GM19467 (cell line): ENCODE data around the gene CCP110.

Source experiments
- ATAC-seq: cut with Tn5 transposase; IDR thresholded peaks from one replicate; pipeline ENCODE4 v1.9.1; 2021; ENCODE audit warnings: mild to moderate bottlenecking, moderate library complexity; ENCODE audit not compliant: unreplicated experiment

The CCP110 gene, protein sequence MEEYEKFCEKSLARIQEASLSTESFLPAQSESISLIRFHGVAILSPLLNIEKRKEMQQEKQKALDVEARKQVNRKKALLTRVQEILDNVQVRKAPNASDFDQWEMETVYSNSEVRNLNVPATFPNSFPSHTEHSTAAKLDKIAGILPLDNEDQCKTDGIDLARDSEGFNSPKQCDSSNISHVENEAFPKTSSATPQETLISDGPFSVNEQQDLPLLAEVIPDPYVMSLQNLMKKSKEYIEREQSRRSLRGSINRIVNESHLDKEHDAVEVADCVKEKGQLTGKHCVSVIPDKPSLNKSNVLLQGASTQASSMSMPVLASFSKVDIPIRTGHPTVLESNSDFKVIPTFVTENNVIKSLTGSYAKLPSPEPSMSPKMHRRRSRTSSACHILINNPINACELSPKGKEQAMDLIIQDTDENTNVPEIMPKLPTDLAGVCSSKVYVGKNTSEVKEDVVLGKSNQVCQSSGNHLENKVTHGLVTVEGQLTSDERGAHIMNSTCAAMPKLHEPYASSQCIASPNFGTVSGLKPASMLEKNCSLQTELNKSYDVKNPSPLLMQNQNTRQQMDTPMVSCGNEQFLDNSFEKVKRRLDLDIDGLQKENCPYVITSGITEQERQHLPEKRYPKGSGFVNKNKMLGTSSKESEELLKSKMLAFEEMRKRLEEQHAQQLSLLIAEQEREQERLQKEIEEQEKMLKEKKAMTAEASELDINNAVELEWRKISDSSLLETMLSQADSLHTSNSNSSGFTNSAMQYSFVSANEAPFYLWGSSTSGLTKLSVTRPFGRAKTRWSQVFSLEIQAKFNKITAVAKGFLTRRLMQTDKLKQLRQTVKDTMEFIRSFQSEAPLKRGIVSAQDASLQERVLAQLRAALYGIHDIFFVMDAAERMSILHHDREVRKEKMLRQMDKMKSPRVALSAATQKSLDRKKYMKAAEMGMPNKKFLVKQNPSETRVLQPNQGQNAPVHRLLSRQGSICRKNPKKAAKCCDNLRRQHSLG

DNA sequence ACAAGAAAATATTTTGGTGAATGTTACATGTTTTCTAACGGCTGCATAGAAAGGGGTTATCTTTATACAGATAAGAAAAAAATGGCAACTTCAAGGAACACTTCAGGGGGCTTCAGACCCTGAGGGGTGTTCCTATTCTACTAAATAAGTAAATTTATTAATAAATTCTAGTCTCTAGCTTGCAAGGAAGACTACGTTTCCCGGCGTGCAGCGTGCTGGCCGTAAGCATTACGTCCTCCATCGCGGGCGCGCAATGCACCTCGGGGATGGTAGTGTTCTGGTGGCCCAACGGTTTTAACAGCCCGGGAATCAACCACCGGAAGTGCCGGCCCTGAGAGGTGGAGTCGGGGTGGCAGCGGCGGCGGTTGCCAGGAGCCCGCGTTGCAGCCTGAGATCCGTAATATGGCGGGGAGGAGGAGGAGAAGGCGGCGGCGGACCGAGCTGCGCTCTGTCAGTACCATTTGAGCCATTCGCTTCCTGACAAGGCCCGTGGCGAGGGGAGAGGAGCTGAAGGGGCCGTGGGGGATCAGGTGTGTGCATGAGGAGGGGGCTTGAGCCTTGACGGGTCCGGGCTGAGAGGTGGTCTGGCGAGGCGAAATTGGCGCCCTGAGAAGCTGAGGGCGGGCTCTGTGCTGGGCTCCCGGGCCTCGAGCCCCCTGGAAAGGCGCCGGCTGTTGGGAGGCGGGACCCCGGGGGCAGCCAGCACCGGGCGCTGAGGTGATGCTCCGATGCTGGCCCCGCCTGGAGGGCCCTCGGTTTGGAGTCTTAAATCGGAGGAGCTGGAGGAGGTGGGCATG is at the start of gene CCP110:
Gene CCP110 (plus strand): TSS at position 384 of the 797 bp plus-strand sequence. CDS start 3,940 bp downstream, outside the sequence.
- ATAC-seq = peak; percentile 79

DNA sequence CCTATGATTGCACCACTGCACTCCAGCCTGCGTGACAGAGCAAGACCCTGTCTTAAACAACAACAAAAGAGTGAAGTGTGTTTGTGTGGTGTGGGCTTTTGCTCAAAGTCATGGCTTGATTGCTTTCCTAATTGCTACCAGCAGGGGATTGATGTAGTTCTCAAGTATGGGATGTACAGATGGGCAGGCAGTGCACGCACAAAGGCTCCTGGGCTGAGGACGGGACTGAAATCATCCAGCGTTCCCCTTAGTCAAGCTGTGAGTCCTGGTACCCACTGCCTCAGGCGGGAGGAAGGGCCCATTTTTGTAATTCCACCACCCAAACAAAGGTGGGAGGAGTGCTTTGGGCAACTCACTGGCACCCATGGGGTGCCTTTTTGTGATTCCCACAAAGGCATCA is 49.1 kb upstream of the CCP110 start:
- no peak for ATAC-seq

DNA sequence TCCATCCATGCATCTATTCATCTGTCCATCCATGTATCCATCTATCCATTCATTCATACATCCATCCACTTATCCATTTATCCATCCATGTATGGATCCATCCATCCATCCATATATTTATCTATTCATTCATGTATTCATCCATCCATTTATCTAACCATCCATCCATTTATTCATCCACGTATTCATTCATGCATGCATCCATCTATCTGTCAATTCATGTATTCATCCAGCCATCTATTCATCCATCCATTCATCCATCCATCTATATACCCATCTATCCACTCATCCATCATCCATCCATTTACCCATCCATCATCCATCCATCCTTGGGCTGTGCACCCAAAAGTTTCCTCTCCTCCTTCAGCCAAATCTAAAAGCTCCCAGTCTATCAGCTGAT is 45.2 kb upstream of the CCP110 start:
- no peak for ATAC-seq

DNA sequence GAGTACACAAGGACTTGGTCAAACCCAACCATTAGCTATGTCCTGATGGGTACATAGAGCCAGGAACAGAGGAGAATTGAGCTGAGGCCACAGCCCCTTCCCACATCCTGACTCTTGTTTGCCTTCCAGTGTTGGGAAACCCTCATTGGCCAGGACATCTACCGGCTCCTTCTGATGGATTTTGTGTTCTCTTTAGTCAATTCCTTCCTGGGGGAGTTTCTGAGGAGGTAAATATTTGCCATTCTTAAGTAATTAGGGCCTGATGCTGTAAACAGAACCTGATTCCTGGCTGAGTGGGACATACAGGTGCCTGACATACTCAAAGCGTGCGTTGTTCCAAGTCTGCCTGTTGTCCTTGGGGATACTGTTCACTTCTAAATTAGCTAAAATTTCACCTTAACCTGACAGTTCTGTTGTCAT is 44.4 kb upstream of the CCP110 start:
- no peak for ATAC-seq

DNA sequence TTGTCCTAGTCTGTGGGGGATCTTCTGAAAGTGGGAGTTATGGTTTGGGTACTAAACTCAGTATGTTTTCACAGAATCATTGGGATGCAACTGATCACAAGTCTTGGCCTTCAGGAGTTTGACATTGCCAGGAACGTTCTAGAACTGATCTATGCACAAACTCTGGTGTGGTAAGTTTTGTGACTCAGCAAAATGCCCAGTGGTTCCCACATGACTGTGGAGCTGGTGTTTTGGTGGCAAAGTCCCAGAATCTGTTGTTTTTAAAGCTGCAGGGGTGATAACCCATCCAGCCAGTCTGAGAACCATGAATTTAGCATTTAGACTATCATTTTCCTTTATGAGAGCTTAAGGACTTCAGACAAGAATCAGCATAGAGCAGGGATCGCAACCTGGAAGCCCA is 42.4 kb upstream of the CCP110 start:
- no peak for ATAC-seq

DNA sequence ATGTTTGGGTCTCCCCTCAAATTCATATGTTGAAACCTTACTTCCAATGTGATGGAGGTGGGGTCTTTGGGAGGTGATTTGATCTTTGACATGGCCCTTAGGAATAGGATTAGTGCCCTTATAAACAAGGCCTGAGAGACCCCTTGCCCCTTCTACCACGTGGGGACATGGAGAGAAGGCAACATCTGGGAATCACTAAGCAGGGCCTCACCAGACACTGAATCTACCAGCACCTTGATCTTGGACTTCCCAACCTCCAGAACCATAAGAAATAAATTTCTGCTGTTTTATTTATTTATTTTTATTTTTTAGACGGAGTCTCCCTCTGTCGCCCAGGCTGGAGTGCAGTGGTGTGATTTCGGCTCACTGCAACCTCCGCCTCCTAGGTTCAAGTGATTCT is 42.0 kb upstream of the CCP110 start:
- no peak for ATAC-seq

DNA sequence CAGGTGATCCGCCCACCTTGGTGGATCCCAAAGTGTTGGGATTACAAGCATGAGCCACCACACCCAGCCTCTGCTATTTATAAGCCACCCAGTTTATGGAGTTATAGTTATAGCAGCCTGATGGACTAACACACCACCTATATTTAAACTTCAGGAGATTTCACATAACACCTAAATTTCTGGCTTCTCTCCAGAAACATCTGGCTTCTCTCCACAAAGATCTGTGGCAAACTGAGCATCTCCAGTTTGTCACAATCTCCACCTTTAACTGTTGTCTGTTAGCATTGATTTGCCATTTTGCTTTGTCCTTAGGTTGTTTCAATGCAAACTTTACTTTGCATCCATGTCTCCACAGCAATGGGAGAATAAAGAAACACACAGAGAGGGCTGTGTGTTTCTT is 41.5 kb upstream of the CCP110 start:
- ATAC-seq = no peak

DNA sequence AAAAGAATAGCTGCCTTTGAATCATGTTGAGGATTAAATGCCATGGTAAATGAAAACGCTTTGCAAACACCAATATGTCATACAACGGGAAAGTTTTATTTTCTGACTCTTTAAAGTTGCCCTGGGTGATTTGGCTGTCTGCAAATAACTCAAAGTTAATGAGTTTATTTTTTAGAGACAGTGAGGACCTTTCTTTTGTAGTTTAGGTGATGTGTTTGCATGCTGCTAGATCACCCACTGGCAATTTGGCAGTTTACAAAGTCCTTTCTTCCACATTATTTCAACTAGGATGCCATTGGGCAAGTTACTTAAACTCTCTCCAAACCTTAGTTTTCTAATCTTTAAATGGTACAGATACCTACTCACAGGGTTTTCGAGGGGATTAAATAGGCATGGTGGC is 39.6 kb upstream of the CCP110 start:
- no peak for ATAC-seq

DNA sequence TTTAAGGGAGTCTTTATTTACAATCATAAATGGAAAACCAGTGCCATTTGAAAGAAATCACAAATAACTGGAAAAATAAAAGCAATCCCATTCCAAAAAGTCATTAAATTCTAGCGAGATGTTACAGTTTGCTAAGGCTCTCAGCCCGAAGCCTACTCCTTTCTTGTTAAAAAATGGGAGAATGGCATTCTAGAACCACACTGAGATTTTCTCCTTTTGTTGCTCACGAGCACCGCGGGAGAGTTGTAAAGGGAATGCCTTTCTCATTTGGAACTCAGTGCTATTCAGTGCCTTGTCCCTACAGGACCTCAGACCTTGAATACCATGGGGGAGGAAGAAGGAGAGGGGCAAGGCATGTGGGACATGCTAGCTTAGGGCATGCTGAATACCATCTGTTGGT is 38.1 kb upstream of the CCP110 start:
- no peak for ATAC-seq

DNA sequence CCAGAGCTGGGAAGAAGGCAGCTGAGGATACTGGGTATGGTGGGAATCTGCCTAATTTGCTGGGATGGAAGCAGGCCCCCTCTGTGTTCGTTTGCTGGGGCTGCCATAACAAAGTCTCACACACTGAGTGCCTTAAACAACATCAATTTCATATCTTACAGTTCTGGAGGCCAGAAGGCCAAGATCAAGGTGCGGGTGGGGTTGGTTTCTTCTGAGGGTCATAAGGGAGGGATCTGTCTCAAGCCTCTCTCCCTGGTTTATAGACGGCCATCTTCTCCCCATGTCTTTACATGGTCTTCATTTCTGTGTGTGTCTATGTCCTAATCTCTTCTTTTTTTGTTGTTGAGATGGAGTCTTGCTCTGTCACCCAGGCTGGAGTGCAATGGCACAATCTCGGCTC is 37.7 kb upstream of the CCP110 start:
- ATAC-seq = no peak

DNA sequence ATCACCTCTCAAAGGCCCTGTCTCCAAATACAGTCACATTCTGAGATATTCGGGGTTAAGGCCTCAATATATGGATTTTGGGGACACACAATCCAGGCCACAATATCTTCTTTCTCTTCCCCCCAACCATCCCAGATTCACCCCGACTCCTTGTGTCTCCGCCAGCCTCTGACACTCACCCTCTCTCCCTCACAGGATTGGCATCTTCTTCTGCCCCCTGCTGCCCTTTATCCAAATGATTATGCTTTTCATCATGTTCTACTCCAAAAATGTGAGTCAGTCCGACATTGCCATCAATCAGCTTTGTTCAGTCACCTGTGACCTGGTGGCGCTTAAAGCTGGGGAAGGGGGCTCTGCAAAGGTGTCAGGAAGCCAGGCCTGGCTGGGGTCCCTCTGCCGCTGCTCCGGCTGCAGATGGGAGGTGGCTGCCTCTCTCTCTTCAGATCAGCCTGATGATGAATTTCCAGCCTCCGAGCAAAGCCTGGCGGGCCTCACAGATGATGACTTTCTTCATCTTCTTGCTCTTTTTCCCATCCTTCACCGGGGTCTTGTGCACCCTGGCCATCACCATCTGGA is 36.9 kb upstream of the CCP110 start:
- no peak for ATAC-seq

DNA sequence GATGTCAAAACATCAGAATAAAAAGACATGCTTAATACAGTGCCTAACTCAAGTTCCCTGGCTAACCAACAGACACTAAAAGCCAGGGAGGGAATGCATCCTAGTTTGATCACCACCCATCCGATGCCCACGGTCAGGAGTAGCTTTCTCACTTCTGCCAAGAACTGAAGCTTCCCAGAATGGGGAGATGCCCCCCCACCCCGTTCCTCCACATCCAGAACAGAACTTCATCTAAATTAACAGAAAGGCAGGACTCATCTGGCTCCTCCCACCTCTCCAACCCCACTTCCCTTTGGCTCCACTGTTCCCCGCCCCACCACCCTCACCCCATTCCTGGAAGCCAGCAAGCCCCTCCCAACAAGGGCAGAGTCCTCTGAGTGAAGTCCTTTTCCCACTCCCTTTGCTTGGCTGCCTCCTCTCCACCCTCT is 35.5 kb upstream of the CCP110 start:
- no peak for ATAC-seq

DNA sequence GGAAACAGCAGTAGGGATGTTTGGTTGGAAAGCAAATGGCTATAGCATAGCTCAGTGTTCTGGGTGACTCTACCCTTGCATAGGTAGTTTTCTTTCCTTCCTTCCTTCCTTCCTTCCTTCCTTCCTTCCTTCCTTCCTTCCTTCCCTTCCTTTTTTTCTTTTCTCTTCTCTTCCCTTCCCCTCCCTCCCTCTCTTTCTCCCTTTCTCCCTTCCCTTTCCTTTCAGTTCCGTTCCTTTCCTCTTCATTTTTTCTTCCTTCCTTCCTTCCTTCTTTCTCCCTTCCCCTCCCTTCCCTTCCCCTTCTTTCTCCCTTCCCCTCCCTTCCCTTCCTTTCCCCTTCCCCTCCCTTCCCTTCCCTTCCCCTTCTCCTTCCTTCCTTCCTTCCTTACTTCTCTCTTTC is 33.1 kb upstream of the CCP110 start:
- ATAC-seq = no peak

DNA sequence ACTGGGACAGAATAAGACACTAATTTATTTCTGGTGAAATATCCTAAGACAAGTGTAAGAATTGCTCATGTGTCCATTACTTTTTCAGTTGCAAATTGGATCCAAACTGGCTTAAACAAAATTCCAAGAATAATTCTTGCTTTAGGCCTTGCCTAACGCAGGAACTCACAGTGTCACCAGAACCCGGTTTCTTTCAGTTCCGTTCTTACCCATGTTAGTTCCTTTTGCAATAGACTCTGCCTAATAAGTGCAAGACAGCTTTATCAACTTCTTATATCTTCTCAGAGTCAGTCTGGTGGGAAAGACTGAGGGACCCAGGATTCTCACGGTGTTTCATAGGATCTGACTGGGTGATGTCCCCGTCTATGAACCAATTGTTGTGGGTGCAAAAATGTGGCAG is 26.6 kb upstream of the CCP110 start:
- no peak for ATAC-seq

DNA sequence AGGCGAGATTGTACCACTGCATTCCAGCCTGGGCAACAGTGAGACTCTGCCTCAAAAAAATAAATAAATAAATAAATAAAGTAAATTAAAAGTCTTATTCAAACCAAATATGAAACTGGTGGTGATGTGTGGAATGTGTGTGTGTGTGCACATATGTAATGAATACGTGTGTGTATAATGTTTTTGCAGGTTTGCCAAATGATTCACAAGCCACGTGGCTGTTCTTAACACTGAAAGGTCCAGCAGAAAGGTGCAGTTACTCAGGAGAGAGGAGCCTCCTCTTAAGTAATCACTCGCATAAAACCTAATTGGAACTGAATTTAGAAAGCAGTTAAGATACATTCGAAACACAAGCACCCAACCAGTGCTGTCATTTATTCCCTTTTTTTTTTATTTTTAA is 24.7 kb upstream of the CCP110 start:
- ATAC-seq = no peak

DNA sequence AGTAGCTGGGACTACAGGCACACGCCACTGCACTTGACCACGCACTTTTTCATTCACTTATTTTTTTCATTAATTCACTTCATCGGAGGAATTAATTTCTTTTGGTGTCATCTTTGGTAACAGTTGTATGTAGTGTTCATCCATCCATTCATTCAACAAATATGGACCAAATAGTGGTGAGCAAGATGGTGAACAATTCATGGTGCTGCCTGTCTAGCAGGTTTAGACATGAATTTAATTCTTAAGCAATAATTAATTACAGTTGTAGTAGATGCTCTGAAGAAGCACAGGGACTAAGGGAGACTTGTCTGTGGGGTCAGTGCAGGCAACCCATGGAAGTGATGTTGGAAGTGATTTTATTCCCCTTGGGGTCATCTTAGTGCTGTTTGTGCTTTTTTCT is 24.3 kb upstream of the CCP110 start:
- ATAC-seq = no peak

DNA sequence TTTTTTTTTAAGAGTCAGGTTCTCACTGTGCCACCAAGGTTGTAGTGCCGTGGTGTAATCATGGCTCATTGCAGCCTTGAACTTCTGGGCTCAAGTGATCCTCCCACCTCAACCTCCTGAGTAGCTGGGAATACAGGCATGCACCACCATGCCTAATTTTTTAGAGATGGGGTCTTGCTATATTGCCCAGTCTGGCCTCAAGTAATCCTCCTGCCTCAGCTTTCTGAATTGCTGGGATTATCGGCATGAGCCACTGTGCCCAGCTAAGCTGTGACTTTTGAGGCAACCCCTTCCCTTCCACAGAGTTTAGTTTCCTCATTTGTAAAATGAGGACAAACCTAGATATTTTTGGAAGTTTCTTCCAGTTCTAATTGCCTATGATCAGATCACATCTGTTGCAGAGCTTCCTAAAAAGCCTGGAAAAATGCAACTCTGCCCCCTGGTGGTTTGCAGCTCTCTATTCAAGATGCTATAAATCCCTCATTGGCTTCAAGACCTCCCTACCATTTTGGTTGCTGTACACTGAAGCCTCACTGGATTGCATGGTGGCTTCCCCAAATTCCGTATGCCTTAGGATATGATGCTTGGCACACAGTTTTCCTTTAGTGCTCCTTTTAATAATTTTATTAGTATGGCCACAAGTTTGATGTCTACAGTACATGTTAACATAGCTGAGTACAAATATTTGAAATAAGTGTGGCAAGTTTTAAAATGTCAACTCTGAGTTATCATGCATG is 21.2 kb upstream of the CCP110 start:
- ATAC-seq = no peak

DNA sequence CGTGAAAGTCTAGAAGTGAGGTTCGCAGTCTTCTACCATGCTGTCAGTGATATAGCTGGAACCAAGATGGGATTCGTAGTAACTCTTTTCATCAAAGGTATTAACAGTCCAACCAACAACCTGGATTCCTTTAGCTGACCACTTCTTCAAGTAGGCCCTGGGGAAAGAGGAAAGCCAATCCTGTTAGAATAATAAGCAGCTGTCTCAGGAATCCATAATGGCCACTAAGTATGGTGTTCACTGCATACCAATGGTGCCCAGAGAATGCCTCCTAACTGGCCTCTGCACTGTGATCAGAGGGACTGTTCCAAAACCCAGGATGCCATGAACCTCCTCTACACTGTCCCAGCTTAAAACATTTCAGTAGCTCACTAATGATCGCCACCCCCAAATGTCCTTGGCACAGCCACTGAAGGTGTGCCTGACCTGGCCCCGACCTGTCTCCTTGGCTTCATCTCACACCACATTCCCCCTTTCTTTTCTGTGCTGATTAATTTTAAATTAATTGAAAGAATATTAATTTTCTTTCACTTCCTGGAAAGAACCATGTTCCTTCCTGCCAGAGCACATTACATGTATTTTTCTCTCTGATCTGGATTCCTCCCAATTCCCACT is 20.2 kb upstream of the CCP110 start:
- no peak for ATAC-seq

DNA sequence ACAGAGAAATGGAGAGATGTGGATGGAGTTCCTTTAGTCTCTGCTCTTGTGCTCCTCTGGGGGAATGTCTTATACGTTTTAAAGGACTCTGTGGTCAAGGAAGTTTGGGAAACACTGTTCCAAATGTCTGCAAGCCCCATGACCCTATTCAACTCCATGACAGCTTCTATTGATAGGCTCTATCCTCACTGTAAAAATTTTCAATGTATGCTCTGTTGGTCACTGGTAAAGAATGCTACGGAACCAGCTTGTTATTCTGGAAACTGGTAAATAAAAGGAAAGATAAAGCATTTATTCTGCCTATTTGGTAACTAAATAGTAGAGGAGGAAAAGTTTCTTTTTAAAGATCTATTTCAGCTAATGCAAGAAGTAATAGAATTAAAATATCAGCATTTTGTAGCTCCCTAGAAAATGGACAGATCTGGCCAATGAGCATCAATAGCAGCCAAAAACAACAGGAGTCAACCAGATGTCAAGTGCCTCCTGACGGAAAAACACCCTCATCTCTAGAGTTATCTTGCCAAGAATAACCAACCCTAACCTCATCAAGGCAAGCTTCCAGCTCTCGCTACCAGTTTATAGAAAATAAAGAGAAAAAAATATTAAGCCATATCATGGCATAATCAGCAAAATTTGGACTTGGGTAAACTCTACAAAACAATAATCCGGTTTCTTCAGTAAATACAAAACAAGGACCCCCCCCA is 18.0 kb upstream of the CCP110 start:
- no peak for ATAC-seq
